VCaP (cell line): Measurements from ENCODE around the gene OSBPL2.

Experiments
- H3K27ac ChIP-seq: fragments of 450-650 bp; 2 replicates; pipeline ENCODE4 v1.5.1; 2017
- TF ChIP-seq, protein P1 (sequence below): fragments of 450-650 bp; conservative IDR thresholded peaks from 2 replicates; pipeline ENCODE4 v1.5.1; 2017; ENCODE audit warnings: mild to moderate bottlenecking, moderate library complexity

Gene OSBPL2

DNA sequence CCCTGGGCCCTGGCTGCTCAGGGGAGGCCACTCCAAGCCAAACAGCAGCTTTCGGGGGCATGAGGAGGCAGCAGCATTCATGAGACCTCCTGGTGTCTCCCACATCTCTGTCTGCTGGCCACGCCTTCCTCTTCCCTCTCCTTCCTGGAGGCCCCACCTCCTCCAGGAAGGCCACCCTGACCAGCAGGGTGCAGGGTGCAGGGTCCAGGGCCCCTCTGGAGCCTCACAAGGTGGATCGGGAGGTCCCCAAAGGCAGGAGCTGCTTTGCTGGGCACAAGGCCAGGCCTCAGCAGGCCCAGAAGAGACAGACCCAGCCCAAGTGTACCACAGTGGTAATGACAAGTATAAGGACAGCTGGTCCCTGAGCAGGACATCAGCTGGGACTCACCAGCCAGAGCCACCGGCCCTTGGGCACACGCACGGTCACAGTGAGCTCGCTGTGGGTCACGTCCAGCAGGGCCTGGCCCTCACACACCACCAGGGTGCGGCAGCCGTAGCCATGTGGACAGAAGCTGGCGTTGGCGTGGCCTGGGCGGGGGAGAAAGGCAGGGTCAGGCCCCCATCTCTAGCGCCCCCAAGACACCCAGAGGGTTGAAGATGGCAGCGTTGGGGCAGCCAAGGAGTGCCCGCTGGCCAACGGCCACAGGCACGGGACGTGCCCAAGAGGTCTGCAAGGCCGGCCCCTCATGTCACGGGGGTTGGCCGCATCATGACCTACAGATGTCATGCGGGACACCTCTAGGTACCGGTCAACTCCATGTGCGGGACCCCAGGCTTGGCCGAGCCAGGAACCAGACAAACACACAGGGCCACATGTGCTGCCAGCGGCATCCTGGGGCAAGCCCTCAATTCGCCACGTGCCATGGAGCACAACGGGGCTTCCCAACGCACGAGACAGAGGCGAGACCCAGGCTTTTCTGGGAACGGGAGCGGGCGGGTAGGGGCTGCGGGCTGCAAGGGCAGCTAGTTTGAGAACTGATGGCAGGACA is 91.4 kb downstream of the OSBPL2 start:
- no peak overlapping the region for H3K27ac ChIP-seq
- TF ChIP-seq, protein P1, sequence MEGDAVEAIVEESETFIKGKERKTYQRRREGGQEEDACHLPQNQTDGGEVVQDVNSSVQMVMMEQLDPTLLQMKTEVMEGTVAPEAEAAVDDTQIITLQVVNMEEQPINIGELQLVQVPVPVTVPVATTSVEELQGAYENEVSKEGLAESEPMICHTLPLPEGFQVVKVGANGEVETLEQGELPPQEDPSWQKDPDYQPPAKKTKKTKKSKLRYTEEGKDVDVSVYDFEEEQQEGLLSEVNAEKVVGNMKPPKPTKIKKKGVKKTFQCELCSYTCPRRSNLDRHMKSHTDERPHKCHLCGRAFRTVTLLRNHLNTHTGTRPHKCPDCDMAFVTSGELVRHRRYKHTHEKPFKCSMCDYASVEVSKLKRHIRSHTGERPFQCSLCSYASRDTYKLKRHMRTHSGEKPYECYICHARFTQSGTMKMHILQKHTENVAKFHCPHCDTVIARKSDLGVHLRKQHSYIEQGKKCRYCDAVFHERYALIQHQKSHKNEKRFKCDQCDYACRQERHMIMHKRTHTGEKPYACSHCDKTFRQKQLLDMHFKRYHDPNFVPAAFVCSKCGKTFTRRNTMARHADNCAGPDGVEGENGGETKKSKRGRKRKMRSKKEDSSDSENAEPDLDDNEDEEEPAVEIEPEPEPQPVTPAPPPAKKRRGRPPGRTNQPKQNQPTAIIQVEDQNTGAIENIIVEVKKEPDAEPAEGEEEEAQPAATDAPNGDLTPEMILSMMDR = no peak

DNA sequence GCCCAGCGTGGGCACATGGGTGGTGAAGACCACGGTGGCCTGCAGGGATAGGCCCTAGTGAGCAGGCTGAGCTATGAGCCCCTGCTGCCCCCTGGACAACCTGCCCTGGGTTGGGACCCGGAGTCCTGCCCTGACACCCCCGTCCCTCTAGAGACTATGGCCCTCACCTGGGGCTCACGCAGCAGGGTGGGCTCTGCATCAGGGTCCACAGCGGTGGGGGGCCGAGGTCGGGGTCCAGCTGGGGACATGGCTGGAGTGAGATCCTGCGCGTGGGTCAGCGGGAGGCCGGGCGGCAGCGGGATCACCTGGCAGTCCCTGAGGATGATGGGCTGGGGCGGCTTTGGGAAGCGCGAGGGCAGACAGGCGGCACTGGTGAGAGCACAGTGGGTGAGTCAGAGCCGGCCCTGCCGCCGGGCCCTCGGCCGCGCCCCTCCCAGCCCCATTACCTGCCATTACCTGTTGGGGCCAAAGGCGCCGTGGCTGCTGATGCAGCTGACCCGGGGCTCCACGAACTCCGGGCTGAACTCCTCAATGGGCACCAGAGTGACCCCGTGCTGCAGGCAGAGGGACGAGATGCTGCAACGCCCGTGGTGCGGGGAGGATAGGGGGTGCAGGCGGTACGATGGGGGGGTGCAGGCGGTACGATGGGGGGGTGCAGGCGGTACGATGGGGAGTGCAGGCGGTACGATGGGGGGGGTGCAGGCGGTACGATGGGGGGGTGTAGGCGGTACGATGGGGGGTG is 92.4 kb downstream of the OSBPL2 start:
- no peak overlapping the region for H3K27ac ChIP-seq
- TF ChIP-seq, protein P1 = no peak

- TF ChIP-seq, protein P1 = no peak
- no peak overlapping the region for H3K27ac ChIP-seq
Observed at GRCh38 chr20:62331347-62331746, 93.0 kb downstream of the OSBPL2 start.

DNA sequence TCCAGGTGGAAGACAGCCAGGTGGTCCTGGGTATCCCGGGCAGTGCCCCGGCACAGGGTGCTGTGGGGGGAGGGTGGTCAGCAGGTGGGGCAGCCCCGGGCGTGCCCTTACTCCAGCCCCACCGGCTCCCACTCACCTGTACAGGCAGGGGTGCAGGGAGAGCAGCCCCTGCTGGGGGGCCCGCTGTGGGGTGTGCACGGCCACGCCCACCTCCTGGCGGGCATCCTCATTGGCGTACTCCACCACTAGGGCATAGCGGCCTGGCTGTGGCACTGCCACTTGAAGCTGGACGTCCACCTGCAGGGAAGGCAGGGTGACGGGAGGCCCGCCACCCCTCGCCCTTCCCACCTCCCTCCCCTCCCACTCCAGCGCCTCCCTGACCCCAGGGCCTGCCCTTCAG is 94.1 kb downstream of the OSBPL2 start:
- TF ChIP-seq, protein P1 = no peak

DNA sequence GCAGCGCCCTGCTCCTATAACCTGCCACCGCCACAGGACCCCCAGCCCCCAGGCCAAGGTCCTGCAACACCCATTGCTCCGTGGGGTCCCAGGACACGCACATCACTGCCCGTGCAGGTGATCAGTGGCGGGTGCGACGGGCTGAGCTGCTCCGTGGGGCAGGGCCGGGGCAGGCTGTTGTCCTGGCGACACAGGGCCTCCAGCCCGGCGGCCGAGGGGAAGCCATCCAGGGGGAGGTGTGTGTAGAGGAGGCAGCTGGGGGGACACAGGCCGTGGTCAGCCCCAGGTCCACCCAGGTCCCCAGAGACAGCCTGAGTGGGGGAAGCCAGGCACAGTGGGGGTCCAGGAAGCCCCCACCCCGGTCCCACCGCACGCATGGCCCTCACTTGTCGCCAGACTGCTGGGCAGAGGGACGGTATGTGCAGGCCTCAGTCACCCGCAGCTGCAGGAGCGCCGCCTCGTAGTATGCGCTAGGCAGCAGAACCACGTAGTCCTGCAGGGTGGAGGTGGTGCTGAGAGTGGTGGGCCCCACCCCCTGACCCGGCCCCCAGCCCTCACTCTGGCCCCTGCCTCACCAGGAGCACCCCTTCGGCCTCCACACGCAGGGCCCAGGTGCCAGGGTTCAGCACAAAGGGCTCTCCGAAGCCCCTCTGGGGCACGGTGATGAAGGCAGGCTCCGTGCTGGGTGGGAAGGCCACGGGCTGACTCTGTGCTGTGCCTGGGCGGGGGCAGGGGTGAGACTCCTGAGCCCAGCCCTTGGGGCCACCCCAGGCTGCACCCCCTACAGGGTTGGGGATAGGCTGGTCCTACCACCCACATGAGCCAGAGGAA is 94.9 kb downstream of the OSBPL2 start:
- TF ChIP-seq, protein P1 = no peak
- H3K27ac ChIP-seq = no peak overlapping the region

More for the DNA sequence above, 94.1 kb downstream of the OSBPL2 start:
- no peak overlapping the region for H3K27ac ChIP-seq

DNA sequence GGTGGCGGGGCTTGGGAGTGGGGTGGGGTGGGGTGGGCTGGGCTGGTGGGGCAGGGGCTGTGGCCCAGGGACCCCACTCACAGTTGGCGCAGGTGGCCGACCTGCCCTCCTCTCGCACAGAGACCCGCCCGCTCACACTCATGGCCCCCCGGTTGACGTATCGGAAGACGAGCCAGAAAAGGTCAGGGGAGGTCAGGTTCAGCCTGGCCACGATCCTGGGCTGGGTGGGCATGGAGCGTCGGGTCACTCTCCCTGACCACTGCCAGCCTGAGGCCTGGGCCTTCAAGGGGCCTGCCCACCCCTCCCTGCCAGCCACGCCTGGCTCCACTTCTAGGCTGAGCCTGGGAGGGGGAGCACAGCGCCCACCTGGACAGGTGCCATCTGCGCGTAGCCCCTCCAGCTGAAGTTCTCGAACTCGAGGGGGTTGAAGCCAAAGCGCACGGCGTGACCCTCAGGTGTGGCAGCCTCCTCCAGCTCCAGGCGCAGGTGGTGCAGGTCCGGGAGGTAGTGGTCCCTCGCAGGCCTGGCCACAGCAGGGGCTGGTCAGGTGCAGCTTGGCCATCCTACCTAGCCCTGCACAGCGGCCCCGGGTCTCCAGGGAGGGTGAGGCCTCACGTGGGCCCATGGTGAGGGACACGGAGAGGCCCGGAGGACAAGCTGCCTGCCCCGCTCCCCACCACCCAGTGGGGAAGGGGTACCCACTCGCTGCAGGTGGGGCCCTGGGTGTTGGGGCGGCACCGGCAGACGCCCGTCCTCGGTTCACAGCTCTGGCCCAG is 95.7 kb downstream of the OSBPL2 start:
- TF ChIP-seq, protein P1 = no peak
- H3K27ac ChIP-seq = no peak overlapping the region
